Lower leg skin (tissue), 3 donors: ENCODE measurements around the gene DDB1.

Experiments
- CTCF ChIP-seq, 3 donors: fragments of 450-650 bp; IDR thresholded peaks; one replicate each; pipeline ENCODE4 v1.5.1; 2016; ENCODE audit warnings: antibody characterized with exemption in 3 of 3, mild to moderate bottlenecking in 3 of 3, moderate library complexity in 2 of 3
- POLR2A ChIP-seq, 2 donors: fragments of 450-650 bp; IDR thresholded peaks; one replicate each; pipeline ENCODE4 v1.6.1; 2016 to 2017; ENCODE audit warnings: antibody characterized with exemption in 2 of 2, mild to moderate bottlenecking in 1 of 2, moderate library complexity in 1 of 2

- TF ChIP-seq CTCF (IDR thresholded peaks at IDR 0.05) (no peak), POLR2A (IDR thresholded peaks at IDR 0.05) (no peak)
Measured at GRCh38 chr11:61342207-61342803, 9.4 kb upstream of the DDB1 start.
